Measurements from ENCODE around the gene CNTNAP2. TPM values are rescaled to one million over a fixed set of nuclear protein-coding genes. Genes with fewer than 3 reads are reported as not detected.

Gene CNTNAP2
- total and polyA plus RNA-seq, 9 of the 15 experiments (the other 6 are each of a cell fraction or from before 2014, with no cell fraction given): 0.04 to 0.62 (median 0.09) TPM; not detected in 4

DNA sequence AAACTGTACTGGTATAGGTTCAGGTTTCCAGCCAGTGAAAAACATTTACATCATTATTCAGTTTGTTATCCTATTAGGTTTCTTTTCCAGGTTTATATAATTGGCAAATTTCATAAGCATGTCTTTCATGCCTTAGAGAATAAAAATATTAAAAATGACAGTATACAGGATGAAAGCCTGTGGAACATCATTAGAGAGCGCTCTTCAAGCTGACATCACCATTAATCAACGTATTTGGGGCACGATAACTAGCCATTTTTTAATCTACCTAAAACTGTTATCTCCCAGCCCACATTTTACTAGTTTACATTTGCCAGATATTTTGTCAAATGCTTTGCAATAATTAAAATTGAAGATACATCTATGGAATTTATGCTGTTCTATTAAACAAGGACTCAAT, 714.1 kb downstream of the CNTNAP2 start:
- 0% methylated on average over 3 of the region's 3 CpGs for WGBS (ENCODE audit: insufficient coverage, low coverage, missing lambda C conversion rate)
- Histone ChIP-seq H3K27ac (ENCODE audit: extremely low read depth, low read depth, low read length) (no peak overlapping the region), H2AFZ (ENCODE audit: low read depth, low read length) (no peak overlapping the region), H4K20me1 (replicated peaks; ENCODE audit: control insufficient read depth, insufficient read depth, low read length) (no peaks in the 10 kb centered on the region), H3K27me3 (ENCODE audit: control insufficient read depth in 2 of 2, insufficient read depth in 2 of 2, low read length in 2 of 2) (no peaks in the 10 kb centered on the region), H3K4me3 (no peak overlapping the region), H3K4me1 (replicated peaks in 1 of 2; ENCODE audit: control insufficient read depth in 2 of 2, insufficient read depth in 2 of 2, low read length in 2 of 2) (no peaks in the 10 kb centered on the region), H3K9me1 (ENCODE audit: control insufficient read depth, insufficient read depth, low read length) (no peaks in the 10 kb centered on the region), H3K9ac (ENCODE audit: insufficient read depth in 1 of 2, low read depth in 2 of 2, low read length in 2 of 2) (no peak overlapping the region), H3K36me3 (ENCODE audit: control insufficient read depth, insufficient read depth, low read length) (no peaks in the 10 kb centered on the region), H3K9me3 (replicated peaks; ENCODE audit: control insufficient read depth, insufficient read depth, low read depth, low read length) (no peaks in the 10 kb centered on the region), H3K79me2 (ENCODE audit: control insufficient read depth, insufficient read depth, low read length) (no peaks in the 10 kb centered on the region), H3K4me2 (ENCODE audit: insufficient read depth, low read length) (no peak overlapping the region)
- ChIA-PET CTCF (ENCODE audit: low intra/inter-chr PET ratio) (no interaction called here), POLR2A (no interaction called here)
- intact Hi-C loops (cut with micrococcal nuclease): no loop called here
- DNase-seq (ENCODE audit: extremely low read depth in 1 of 4, low spot score in 3 of 4) (no peak), ATAC-seq (no peak), FAIRE-seq (no peak)
- BruUV-seq (replicated peaks): no TSS peak
- no peak for TF ChIP-seq RUNX1 (IDR thresholded peaks at IDR 0.05; ENCODE audit: low read depth)
- no peak for TF ChIP-seq POLR3G (IDR thresholded peaks at IDR 0.05; ENCODE audit: extremely low read depth, insufficient read length, insufficient replicate concordance)
- TF ChIP-seq, protein P1, sequence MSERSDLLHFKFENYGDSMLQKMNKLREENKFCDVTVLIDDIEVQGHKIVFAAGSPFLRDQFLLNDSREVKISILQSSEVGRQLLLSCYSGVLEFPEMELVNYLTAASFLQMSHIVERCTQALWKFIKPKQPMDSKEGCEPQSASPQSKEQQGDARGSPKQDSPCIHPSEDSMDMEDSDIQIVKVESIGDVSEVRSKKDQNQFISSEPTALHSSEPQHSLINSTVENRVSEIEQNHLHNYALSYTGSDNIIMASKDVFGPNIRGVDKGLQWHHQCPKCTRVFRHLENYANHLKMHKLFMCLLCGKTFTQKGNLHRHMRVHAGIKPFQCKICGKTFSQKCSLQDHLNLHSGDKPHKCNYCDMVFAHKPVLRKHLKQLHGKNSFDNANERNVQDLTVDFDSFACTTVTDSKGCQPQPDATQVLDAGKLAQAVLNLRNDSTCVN (CRISPR knock-in tag; IDR thresholded peaks at IDR 0.05): no peak
- no peak for TF ChIP-seq ZNF707 (CRISPR knock-in tag; conservative IDR thresholded peaks at IDR 0.05)
- no peak for TF ChIP-seq YBX1 (IDR thresholded peaks at IDR 0.05)
- no peak for TF ChIP-seq GTF2F1 (IDR thresholded peaks at IDR 0.05; ENCODE audit: low read depth, low read length)
- no peak for TF ChIP-seq ZNF3 (CRISPR knock-in tag; IDR thresholded peaks at IDR 0.05)
- TF ChIP-seq ZNF785 (CRISPR knock-in tag; IDR thresholded peaks at IDR 0.05): no peak
- TF ChIP-seq, protein P2, sequence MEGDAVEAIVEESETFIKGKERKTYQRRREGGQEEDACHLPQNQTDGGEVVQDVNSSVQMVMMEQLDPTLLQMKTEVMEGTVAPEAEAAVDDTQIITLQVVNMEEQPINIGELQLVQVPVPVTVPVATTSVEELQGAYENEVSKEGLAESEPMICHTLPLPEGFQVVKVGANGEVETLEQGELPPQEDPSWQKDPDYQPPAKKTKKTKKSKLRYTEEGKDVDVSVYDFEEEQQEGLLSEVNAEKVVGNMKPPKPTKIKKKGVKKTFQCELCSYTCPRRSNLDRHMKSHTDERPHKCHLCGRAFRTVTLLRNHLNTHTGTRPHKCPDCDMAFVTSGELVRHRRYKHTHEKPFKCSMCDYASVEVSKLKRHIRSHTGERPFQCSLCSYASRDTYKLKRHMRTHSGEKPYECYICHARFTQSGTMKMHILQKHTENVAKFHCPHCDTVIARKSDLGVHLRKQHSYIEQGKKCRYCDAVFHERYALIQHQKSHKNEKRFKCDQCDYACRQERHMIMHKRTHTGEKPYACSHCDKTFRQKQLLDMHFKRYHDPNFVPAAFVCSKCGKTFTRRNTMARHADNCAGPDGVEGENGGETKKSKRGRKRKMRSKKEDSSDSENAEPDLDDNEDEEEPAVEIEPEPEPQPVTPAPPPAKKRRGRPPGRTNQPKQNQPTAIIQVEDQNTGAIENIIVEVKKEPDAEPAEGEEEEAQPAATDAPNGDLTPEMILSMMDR (IDR thresholded peaks at IDR 0.05 in 2 of 3, conservative IDR thresholded peaks at IDR 0.05 in 1 of 3; ENCODE audit: insufficient read depth in 2 of 3, low read depth in 1 of 3, low read length in 3 of 3): no peak
- no peak for TF ChIP-seq BRF1 (IDR thresholded peaks at IDR 0.05; ENCODE audit: borderline replicate concordance, extremely low read depth, insufficient read length)
- no peak for TF ChIP-seq TOE1 (IDR thresholded peaks at IDR 0.05; ENCODE audit: borderline replicate concordance)
- no peak for TF ChIP-seq TOE1 (CRISPR knock-in tag; IDR thresholded peaks at IDR 0.05; ENCODE audit: borderline replicate concordance, low read depth)
- in situ Hi-C loops (cut with MboI): no loop called here
